Neural progenitor cell (in vitro differentiated cells): ENCODE results near the gene FBXO7.

Source experiments
- EZH2 ChIP-seq: fragments of 200-600 bp; sonication (generic); IDR thresholded peaks from 2 replicates; pipeline ENCODE4 v1.6.1; 2017; ENCODE audit warnings: antibody characterized with exemption, mild to moderate bottlenecking, moderate library complexity
- EZH2phosphoT487 ChIP-seq: fragments of 200-600 bp; sonication (generic); IDR thresholded peaks from 2 replicates; pipeline ENCODE4 v1.6.1; 2017; ENCODE audit warnings: antibody characterized with exemption
- TF ChIP-seq, protein P1 (sequence below): fragments of 200-600 bp; sonication (generic); IDR thresholded peaks from 2 replicates; pipeline ENCODE4 v1.5.1; 2017; ENCODE audit warnings: antibody characterized with exemption, mild to moderate bottlenecking

DNA sequence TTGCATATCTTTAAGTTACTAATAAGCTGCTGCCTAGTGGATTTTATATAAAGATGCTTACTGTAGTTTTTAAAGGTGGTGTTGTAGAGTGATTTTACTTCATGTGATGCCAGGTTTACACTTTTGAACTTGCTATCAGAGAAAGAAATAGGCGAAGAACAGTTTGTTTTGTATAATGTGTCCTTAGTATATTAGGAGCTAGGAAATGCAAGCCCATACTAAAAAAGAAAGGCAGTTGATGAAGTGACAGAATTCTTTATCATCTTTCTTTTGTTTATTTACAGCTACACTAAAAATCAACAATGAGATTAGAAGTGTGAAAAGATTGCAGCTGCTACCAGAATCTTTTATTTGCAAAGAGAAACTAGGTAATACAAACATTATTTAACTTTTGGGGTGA lies 12.8 kb downstream of the FBXO7 start:
- TF ChIP-seq, protein P1, sequence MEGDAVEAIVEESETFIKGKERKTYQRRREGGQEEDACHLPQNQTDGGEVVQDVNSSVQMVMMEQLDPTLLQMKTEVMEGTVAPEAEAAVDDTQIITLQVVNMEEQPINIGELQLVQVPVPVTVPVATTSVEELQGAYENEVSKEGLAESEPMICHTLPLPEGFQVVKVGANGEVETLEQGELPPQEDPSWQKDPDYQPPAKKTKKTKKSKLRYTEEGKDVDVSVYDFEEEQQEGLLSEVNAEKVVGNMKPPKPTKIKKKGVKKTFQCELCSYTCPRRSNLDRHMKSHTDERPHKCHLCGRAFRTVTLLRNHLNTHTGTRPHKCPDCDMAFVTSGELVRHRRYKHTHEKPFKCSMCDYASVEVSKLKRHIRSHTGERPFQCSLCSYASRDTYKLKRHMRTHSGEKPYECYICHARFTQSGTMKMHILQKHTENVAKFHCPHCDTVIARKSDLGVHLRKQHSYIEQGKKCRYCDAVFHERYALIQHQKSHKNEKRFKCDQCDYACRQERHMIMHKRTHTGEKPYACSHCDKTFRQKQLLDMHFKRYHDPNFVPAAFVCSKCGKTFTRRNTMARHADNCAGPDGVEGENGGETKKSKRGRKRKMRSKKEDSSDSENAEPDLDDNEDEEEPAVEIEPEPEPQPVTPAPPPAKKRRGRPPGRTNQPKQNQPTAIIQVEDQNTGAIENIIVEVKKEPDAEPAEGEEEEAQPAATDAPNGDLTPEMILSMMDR = no peak
- TF ChIP-seq EZH2 (no peak), EZH2phosphoT487 (no peak)
